CD4-positive, CD25-positive, alpha-beta regulatory T cell (primary cell): ENCODE results near the gene VAV3. TPM values are rescaled to one million over a fixed set of nuclear protein-coding genes. Genes with fewer than 3 reads are reported as not detected.

ENCODE experiments used
- ATAC-seq, 2 donors: fragments of 150-1000 bp; cut with Tn5 transposase; one replicate each; pipeline ENCODE4 v1.10.0; 2021; ENCODE audit warnings: low read depth in 2 of 2, moderate number of reproducible peaks in 2 of 2, moderate library complexity in 1 of 2
- DNase-seq, 3 donors: peaks; one replicate each; pipeline versions ENCODE4 v3.0.0 to v3.0.0-alpha.2; 2012 to 2022; ENCODE audit warnings: mixed read lengths in 1 of 3
- H3K27ac ChIP-seq: one replicate; pipeline ENCODE4 v1.7.0; 2013; ENCODE audit warnings: mild to moderate bottlenecking, low read length; ENCODE audit not compliant: insufficient read depth, poor library complexity, severe bottlenecking
- H3K27me3 ChIP-seq: one replicate; pipeline ENCODE4 v1.7.0; 2013; ENCODE audit warnings: low read length; ENCODE audit not compliant: control insufficient read depth, insufficient read depth
- H3K36me3 ChIP-seq: one replicate; pipeline ENCODE4 v1.7.0; 2013; ENCODE audit warnings: mild to moderate bottlenecking, low read length, moderate library complexity; ENCODE audit not compliant: control insufficient read depth, insufficient read depth
- H3K4me1 ChIP-seq: 2 replicates; pipeline ENCODE4 v1.7.0; 2013; ENCODE audit warnings: mild to moderate bottlenecking, low read length; ENCODE audit not compliant: insufficient read depth, control insufficient read depth, poor library complexity, severe bottlenecking
- H3K4me3 ChIP-seq: one replicate; pipeline ENCODE4 v1.7.0; 2013; ENCODE audit warnings: low read depth, mild to moderate bottlenecking, low read length, moderate library complexity
- H3K9me3 ChIP-seq, 2 experiments: 1 replicate in 1 of 2; 2 replicates in 1 of 2; pipeline ENCODE4 v1.7.0; 2013; ENCODE audit warnings: low read length in 2 of 2, mild to moderate bottlenecking in 1 of 2, moderate library complexity in 1 of 2; ENCODE audit not compliant: control insufficient read depth in 2 of 2
- H3K27ac Mint-ChIP-seq, 3 donors: one replicate each; pipeline ENCODE4 v1.8.0; 2020 to 2022; ENCODE audit warnings: mild to moderate bottlenecking in 3 of 3, mixed read lengths in 3 of 3, moderate library complexity in 2 of 3
- H3K27me3 Mint-ChIP-seq: one replicate; pipeline ENCODE4 v1.8.0; 2022; ENCODE audit warnings: mild to moderate bottlenecking, mixed read lengths
- H3K36me3 Mint-ChIP-seq: one replicate; pipeline ENCODE4 v1.8.0; 2020; ENCODE audit warnings: mixed read lengths
- H3K4me1 Mint-ChIP-seq, 4 donors: one replicate each; pipeline ENCODE4 v1.8.0; 2020 to 2022; ENCODE audit warnings: mixed read lengths in 4 of 4, mild to moderate bottlenecking in 1 of 4
- H3K4me3 Mint-ChIP-seq, 4 donors: one replicate each; pipeline ENCODE4 v1.8.0; 2020 to 2022; ENCODE audit warnings: mild to moderate bottlenecking in 4 of 4, mixed read lengths in 4 of 4, moderate library complexity in 3 of 4
- H3K9me3 Mint-ChIP-seq, 7 donors: one replicate each; pipeline ENCODE4 v1.8.0; 2020 to 2022; ENCODE audit warnings: mixed read lengths in 7 of 7, mild to moderate bottlenecking in 3 of 7, moderate library complexity in 2 of 7
- polyA plus RNA-seq, 4 donors: library from polyadenylated mRNA; unstranded; fragments of 300-500 nt; fragmentation: Illumina TruSeq; gene quantifications; one replicate each; pipeline ENCODE4 v1.2.3, GENCODE V29; 2021
- total RNA-seq: library from RNA; stranded (reverse); gene quantifications from one replicate; pipeline ENCODE4 v1.2.3, GENCODE V29; 2022

The VAV3 gene
- total and polyA plus RNA-seq, 5 donors from 2014 or later, result 6.2 to 21.5 (median 11.1) TPM

GRCh38 chr1:107593501-107594209, 371.3 kb downstream of the VAV3 start:
- no peak overlapping the region for H3K4me3 Mint-ChIP-seq
- no peak for ATAC-seq

GRCh38 chr1:107590900-107591622, 373.9 kb downstream of the VAV3 start:
- H3K4me3 ChIP-seq, result no peak overlapping the region
- no peaks in the 10 kb centered on the region for H3K27me3 ChIP-seq
- H3K4me1 Mint-ChIP-seq, result peaks cover 12 to 15% (median 14%) of the 10 kb centered on the region in 4 donors
- ATAC-seq (no peak), DNase-seq (no peak)
- no peaks in the 10 kb centered on the region for H3K27me3 Mint-ChIP-seq
- H3K36me3 ChIP-seq, result peaks cover under 1% of the 10 kb centered on the region
- no peaks in the 10 kb centered on the region for H3K9me3 ChIP-seq
- H3K4me3 Mint-ChIP-seq, result no peak overlapping the region
- H3K27ac ChIP-seq, result no peak overlapping the region
- peaks cover 4% of the 10 kb centered on the region for H3K36me3 Mint-ChIP-seq
- peaks cover 0 to 4% (median 0%) of the 10 kb centered on the region in 7 donors for H3K9me3 Mint-ChIP-seq
- H3K4me1 ChIP-seq, result peaks cover 5% of the 10 kb centered on the region
- no peak overlapping the region for H3K27ac Mint-ChIP-seq

More at GRCh38 chr1:107593501-107594209, 371.3 kb downstream of the VAV3 start:
- H3K27ac ChIP-seq, result no peak overlapping the region
- H3K4me1 ChIP-seq, result peaks cover 5% of the 10 kb centered on the region
- peaks cover 3% of the 10 kb centered on the region for H3K36me3 ChIP-seq
- Mint-ChIP-seq H3K4me1 (peaks cover 13 to 15% (median 14%) of the 10 kb centered on the region in 4 donors), H3K27ac (peak overlapping the region in 1 of 3 donors; percentile 8), H3K27me3 (no peaks in the 10 kb centered on the region), H3K9me3 (no peaks in the 10 kb centered on the region), H3K36me3 (peaks cover 10% of the 10 kb centered on the region)
- H3K4me3 ChIP-seq, result no peak overlapping the region
- H3K9me3 ChIP-seq, result no peaks in the 10 kb centered on the region
- no peaks in the 10 kb centered on the region for H3K27me3 ChIP-seq
- DNase-seq, result peak in 1 of 3 donors; percentile 10

- Histone ChIP-seq H3K27ac (no peak overlapping the region), H3K27me3 (no peaks in the 10 kb centered on the region), H3K36me3 (peaks cover 4% of the 10 kb centered on the region), H3K4me3 (no peak overlapping the region), H3K4me1 (peaks cover 5% of the 10 kb centered on the region), H3K9me3 (no peaks in the 10 kb centered on the region)
- ATAC-seq, result no peak
- Mint-ChIP-seq H3K4me1 (peaks cover 12 to 15% (median 14%) of the 10 kb centered on the region in 4 donors), H3K27me3 (no peaks in the 10 kb centered on the region), H3K4me3 (no peak overlapping the region), H3K27ac (no peak overlapping the region), H3K36me3 (peaks cover 6% of the 10 kb centered on the region), H3K9me3 (peaks cover 0 to 7% (median 1%) of the 10 kb centered on the region in 7 donors)
- DNase-seq, result no peak
These were observed 374.9 kb downstream of the VAV3 start for GRCh38 chr1:107590087-107590486.

GRCh38 chr1:107588321-107588720, 376.7 kb downstream of the VAV3 start:
- Histone ChIP-seq H3K27me3 (no peaks in the 10 kb centered on the region), H3K9me3 (no peaks in the 10 kb centered on the region), H3K36me3 (peaks cover 4% of the 10 kb centered on the region), H3K4me1 (peaks cover under 1% of the 10 kb centered on the region), H3K4me3 (no peak overlapping the region), H3K27ac (no peak overlapping the region)
- peaks cover 6% of the 10 kb centered on the region for H3K36me3 Mint-ChIP-seq
- H3K9me3 Mint-ChIP-seq, result peaks cover 0 to 7% (median 1%) of the 10 kb centered on the region in 7 donors
- H3K4me1 Mint-ChIP-seq, result peaks cover 0 to under 1% (median 0%) of the 10 kb centered on the region in 4 donors
- ATAC-seq, result no peak
- H3K27me3 Mint-ChIP-seq, result no peaks in the 10 kb centered on the region
- H3K27ac Mint-ChIP-seq, result no peak overlapping the region
- DNase-seq, result no peak
- no peak overlapping the region for H3K4me3 Mint-ChIP-seq

GRCh38 chr1:107575226-107575625, 389.8 kb downstream of the VAV3 start:
- Mint-ChIP-seq H3K27ac (no peak overlapping the region), H3K36me3 (peaks cover 17% of the 10 kb centered on the region), H3K4me1 (no peaks in the 10 kb centered on the region), H3K4me3 (no peak overlapping the region), H3K9me3 (no peaks in the 10 kb centered on the region), H3K27me3 (no peaks in the 10 kb centered on the region)
- no peaks in the 10 kb centered on the region for H3K27me3 ChIP-seq
- H3K27ac ChIP-seq, result no peak overlapping the region
- H3K9me3 ChIP-seq, result no peaks in the 10 kb centered on the region
- DNase-seq, result no peak
- H3K36me3 ChIP-seq, result peaks cover 10% of the 10 kb centered on the region
- ATAC-seq, result no peak
- no peaks in the 10 kb centered on the region for H3K4me1 ChIP-seq
- H3K4me3 ChIP-seq, result no peak overlapping the region

GRCh38 chr1:107574044-107574443, 390.9 kb downstream of the VAV3 start:
- no peak for ATAC-seq
- Histone ChIP-seq H3K9me3 (no peaks in the 10 kb centered on the region), H3K36me3 (peaks cover 10% of the 10 kb centered on the region), H3K4me3 (no peak overlapping the region), H3K27ac (no peak overlapping the region), H3K4me1 (no peaks in the 10 kb centered on the region), H3K27me3 (no peaks in the 10 kb centered on the region)
- Mint-ChIP-seq H3K4me3 (no peak overlapping the region), H3K27ac (no peak overlapping the region), H3K9me3 (no peaks in the 10 kb centered on the region), H3K4me1 (no peaks in the 10 kb centered on the region), H3K27me3 (no peaks in the 10 kb centered on the region), H3K36me3 (peaks cover 7% of the 10 kb centered on the region)
- DNase-seq, result no peak

- Mint-ChIP-seq H3K27me3 (no peaks in the 10 kb centered on the region), H3K4me1 (no peaks in the 10 kb centered on the region), H3K36me3 (peaks cover 7% of the 10 kb centered on the region), H3K9me3 (no peaks in the 10 kb centered on the region), H3K27ac (no peak overlapping the region), H3K4me3 (no peak overlapping the region)
- no peak for DNase-seq
- Histone ChIP-seq H3K4me3 (no peak overlapping the region), H3K4me1 (no peaks in the 10 kb centered on the region), H3K9me3 (no peaks in the 10 kb centered on the region), H3K27ac (no peak overlapping the region), H3K36me3 (peaks cover 6% of the 10 kb centered on the region), H3K27me3 (no peaks in the 10 kb centered on the region)
- no peak for ATAC-seq
These were observed 392.2 kb downstream of the VAV3 start for GRCh38 chr1:107572674-107573211.
